HEK293 (cell line): ENCODE results near the gene MUS81.

Experiments
- CTCF ChIA-PET: fragments of 350-600 bp; formaldehyde crosslinking; extraction: SDS; loops from one replicate; lab custom pipeline; 2021; ENCODE audit warnings: antibody characterized with exemption; lab: Yijun Ruan, JAX
- POLR2A ChIA-PET: fragments of 300-600 bp; formaldehyde crosslinking; extraction: SDS; loops from one replicate; lab custom pipeline; 2020; ENCODE audit warnings: antibody characterized with exemption, inconsistent platforms; lab: Yijun Ruan, JAX
- H3K27ac ChIP-seq: fragments of 200-500 bp; sonication (Bioruptor generic); 2 replicates; pipeline ENCODE4 v1.5.1; 2014; ENCODE audit warnings: low read depth, low read length, control low read depth, inconsistent platforms; ENCODE audit errors: extremely low read depth
- H3K36me3 ChIP-seq, 2 experiments: fragments of 200-500 bp in 1 of 2; sonication (Bioruptor generic) in 1 of 2; 1 replicate in 1 of 2; 2 replicates in 1 of 2; pipeline ENCODE4 v1.5.1; 2014 to 2017; ENCODE audit warnings: inconsistent platforms in 2 of 2, low read length in 2 of 2; ENCODE audit not compliant: control insufficient read depth in 2 of 2, insufficient read depth in 1 of 2
- H3K4me1 ChIP-seq: fragments of 200-500 bp; sonication (Bioruptor generic); 2 replicates; pipeline ENCODE4 v1.5.1; 2014; ENCODE audit warnings: mild to moderate bottlenecking, low read length, inconsistent platforms; ENCODE audit not compliant: control insufficient read depth, insufficient read depth
- H3K4me3 ChIP-seq: 2 replicates; pipeline ENCODE4 v1.5.1; 2011; ENCODE audit warnings: low read depth, mild to moderate bottlenecking, control low read depth, low read length, moderate library complexity
- H3K9me3 ChIP-seq: fragments of 200-500 bp; sonication (Bioruptor generic); 2 replicates; pipeline ENCODE4 v1.5.1; 2014; ENCODE audit warnings: low read depth, low read length, inconsistent platforms; ENCODE audit not compliant: control insufficient read depth, insufficient read depth
- KLF16 ChIP-seq: fragments of 450-650 bp; formaldehyde crosslinking; IDR thresholded peaks from 2 replicates; pipeline ENCODE4 v1.5.1; 2017; ENCODE audit warnings: missing biosample characterization, missing genetic modification characterization
- KLF8 ChIP-seq: fragments of 450-650 bp; formaldehyde crosslinking; IDR thresholded peaks from 2 replicates; pipeline ENCODE4 v1.5.1; 2016; ENCODE audit warnings: missing biosample characterization, missing genetic modification characterization
- KLF9 ChIP-seq: fragments of 450-650 bp; formaldehyde crosslinking; IDR thresholded peaks from 2 replicates; pipeline ENCODE4 v1.5.1; 2016; ENCODE audit warnings: missing biosample characterization, missing genetic modification characterization, low read depth
- ZFP3 ChIP-seq: fragments of 450-650 bp; formaldehyde crosslinking; IDR thresholded peaks from 2 replicates; pipeline ENCODE4 v1.5.1; 2016; ENCODE audit warnings: low read depth, missing biosample characterization, missing genetic modification characterization
- ZFP41 ChIP-seq: fragments of 450-650 bp; formaldehyde crosslinking; IDR thresholded peaks from 2 replicates; pipeline ENCODE4 v1.5.1; 2016; ENCODE audit warnings: missing biosample characterization, missing genetic modification characterization, borderline replicate concordance
- ZNF10 ChIP-seq: fragments of 450-650 bp; formaldehyde crosslinking; IDR thresholded peaks from 2 replicates; pipeline ENCODE4 v1.5.1; 2017; ENCODE audit warnings: missing biosample characterization, missing genetic modification characterization
- ZNF266 ChIP-seq: fragments of 450-650 bp; formaldehyde crosslinking; IDR thresholded peaks from 2 replicates; pipeline ENCODE4 v1.5.1; 2016; ENCODE audit warnings: missing biosample characterization, missing genetic modification characterization, low read depth
- ZNF341 ChIP-seq: fragments of 450-650 bp; formaldehyde crosslinking; IDR thresholded peaks from 2 replicates; pipeline ENCODE4; 2016; ENCODE audit warnings: low read depth, missing biosample characterization, missing genetic modification characterization
- ZNF548 ChIP-seq: fragments of 450-650 bp; formaldehyde crosslinking; IDR thresholded peaks from 2 replicates; pipeline ENCODE4 v1.5.1; 2016; ENCODE audit warnings: missing biosample characterization, missing genetic modification characterization
- ZNF585B ChIP-seq: fragments of 450-650 bp; formaldehyde crosslinking; IDR thresholded peaks from 2 replicates; pipeline ENCODE4 v1.5.1; 2016; ENCODE audit warnings: missing biosample characterization, missing genetic modification characterization
- ZNF621 ChIP-seq: fragments of 450-650 bp; formaldehyde crosslinking; IDR thresholded peaks from 2 replicates; pipeline ENCODE4 v1.5.1; 2017; ENCODE audit warnings: missing biosample characterization, missing genetic modification characterization
- ZNF623 ChIP-seq: fragments of 450-650 bp; formaldehyde crosslinking; IDR thresholded peaks from 2 replicates; pipeline ENCODE4 v1.5.1; 2016; ENCODE audit warnings: missing biosample characterization, missing genetic modification characterization
- ZNF830 ChIP-seq: fragments of 450-650 bp; IDR thresholded peaks from 2 replicates; pipeline ENCODE4 v1.5.0; 2018; ENCODE audit warnings: missing biosample characterization, missing genetic modification characterization, low read depth, mild to moderate bottlenecking, moderate library complexity
- ZNF843 ChIP-seq: fragments of 450-650 bp; formaldehyde crosslinking; IDR thresholded peaks from 2 replicates; pipeline ENCODE4 v1.5.1; 2016; ENCODE audit warnings: missing biosample characterization, missing genetic modification characterization
- ZSCAN23 ChIP-seq: fragments of 450-650 bp; formaldehyde crosslinking; IDR thresholded peaks from 2 replicates; pipeline ENCODE4 v1.5.1; 2016; ENCODE audit warnings: missing biosample characterization, missing genetic modification characterization
- TF ChIP-seq, protein P1 (sequence below): fragments of 450-650 bp; formaldehyde crosslinking; IDR thresholded peaks from 2 replicates; pipeline ENCODE4 v1.5.1; 2016; ENCODE audit warnings: missing biosample characterization, missing genetic modification characterization
- TF ChIP-seq, protein P2 (sequence below): fragments of 450-650 bp; formaldehyde crosslinking; IDR thresholded peaks from 2 replicates; pipeline ENCODE4 v1.5.1; 2016; ENCODE audit warnings: missing biosample characterization, missing genetic modification characterization, borderline replicate concordance
- TF ChIP-seq, protein P3 (sequence below): fragments of 450-650 bp; formaldehyde crosslinking; IDR thresholded peaks from 2 replicates; pipeline ENCODE4 v1.5.1; 2017; ENCODE audit warnings: missing biosample characterization, missing genetic modification characterization

The MUS81 gene

DNA sequence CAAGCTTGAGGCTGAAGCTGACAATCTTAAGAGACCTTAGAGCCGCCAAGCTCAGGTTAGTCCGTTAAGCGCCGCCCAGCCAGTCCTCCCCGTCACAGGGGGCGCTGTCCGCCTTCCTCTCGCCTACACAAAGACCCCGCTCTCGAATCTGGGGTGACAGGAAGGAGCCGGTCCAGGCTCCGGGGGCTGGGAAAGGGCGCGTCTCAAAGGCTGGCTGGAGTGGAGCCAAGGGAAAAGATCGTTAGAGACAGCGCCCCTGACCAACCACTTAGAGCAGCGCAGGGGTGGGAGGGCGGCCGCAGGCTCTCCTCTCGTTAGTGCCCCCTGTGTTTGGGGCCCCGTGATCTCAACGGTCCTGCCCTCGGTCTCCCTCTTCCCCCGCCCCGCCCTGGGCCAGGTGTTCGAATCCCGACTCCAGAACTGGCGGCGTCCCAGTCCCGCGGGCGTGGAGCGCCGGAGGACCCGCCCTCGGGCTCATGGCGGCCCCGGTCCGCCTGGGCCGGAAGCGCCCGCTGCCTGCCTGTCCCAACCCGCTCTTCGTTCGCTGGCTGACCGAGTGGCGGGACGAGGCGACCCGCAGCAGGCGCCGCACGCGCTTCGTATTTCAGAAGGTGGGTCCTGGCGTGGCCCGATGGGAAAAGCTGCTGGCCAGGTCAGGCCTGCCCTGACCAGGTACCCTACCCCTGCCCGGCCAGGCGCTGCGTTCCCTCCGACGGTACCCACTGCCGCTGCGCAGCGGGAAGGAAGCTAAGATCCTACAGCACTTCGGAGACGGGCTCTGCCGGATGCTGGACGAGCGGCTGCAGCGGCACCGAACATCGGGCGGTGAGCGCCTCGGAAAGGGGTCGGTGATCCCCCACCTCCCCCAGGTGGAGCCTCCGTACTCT lies at the start of gene MUS81 (continued):
- TF ChIP-seq, protein P1, sequence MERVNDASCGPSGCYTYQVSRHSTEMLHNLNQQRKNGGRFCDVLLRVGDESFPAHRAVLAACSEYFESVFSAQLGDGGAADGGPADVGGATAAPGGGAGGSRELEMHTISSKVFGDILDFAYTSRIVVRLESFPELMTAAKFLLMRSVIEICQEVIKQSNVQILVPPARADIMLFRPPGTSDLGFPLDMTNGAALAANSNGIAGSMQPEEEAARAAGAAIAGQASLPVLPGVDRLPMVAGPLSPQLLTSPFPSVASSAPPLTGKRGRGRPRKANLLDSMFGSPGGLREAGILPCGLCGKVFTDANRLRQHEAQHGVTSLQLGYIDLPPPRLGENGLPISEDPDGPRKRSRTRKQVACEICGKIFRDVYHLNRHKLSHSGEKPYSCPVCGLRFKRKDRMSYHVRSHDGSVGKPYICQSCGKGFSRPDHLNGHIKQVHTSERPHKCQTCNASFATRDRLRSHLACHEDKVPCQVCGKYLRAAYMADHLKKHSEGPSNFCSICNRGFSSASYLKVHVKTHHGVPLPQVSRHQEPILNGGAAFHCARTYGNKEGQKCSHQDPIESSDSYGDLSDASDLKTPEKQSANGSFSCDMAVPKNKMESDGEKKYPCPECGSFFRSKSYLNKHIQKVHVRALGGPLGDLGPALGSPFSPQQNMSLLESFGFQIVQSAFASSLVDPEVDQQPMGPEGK: peak; percentile 94
- TF ChIP-seq KLF8 (tag by site-specific recombination) (peak; percentile 84), ZNF623 (tag by site-specific recombination) (0 out of 2 replicates have a peak, but pooled peaks have one; percentile 20), KLF9 (tag by site-specific recombination) (peak; percentile 47; the same call in 1 of the 2 replicates)

DNA sequence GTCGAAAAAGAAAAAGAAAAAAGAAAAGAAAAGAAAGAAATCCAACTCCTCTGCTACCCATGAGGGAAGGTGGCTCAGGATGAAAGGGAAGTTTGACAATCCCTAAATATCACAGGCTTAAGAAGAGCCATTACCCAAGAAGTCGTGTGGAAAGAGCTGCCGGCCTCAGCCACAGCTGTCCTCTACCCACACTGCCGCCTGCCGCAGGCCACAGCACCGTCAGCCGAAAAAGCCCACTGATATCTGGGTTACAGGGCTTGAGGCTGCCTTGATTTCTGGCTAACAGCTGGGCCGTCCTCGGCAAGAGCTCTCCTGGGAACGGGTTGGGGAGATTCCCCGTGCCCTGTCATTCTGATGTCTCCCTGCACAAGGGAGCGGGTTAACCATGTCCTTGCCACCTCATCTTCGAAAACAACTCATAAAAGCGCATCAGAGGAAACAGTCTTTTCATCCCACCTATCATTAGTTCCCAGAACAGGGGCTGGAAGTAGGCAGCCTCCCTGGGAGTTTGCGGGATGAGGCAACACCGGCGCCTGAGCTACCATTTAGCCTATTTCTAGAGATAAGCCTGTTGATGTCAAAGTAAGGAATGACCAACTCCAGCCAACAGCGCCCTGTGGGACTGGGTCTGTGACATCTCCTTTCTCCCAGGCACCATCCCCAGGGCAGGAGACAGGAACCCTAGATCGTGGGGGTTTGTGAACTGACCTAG lies 48.3 kb upstream of the MUS81 start:
- TF ChIP-seq ZNF341 (tag by site-specific recombination): no peak
- no peak for TF ChIP-seq ZNF585B (tag by site-specific recombination)
- TF ChIP-seq ZSCAN23 (tag by site-specific recombination): no peak
- no peak for TF ChIP-seq ZFP3 (tag by site-specific recombination)
- no peak for TF ChIP-seq ZFP41 (tag by site-specific recombination)
- TF ChIP-seq, protein P2, sequence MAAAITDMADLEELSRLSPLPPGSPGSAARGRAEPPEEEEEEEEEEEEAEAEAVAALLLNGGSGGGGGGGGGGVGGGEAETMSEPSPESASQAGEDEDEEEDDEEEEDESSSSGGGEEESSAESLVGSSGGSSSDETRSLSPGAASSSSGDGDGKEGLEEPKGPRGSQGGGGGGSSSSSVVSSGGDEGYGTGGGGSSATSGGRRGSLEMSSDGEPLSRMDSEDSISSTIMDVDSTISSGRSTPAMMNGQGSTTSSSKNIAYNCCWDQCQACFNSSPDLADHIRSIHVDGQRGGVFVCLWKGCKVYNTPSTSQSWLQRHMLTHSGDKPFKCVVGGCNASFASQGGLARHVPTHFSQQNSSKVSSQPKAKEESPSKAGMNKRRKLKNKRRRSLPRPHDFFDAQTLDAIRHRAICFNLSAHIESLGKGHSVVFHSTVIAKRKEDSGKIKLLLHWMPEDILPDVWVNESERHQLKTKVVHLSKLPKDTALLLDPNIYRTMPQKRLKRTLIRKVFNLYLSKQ (tag by site-specific recombination): no peak
- no peak for TF ChIP-seq ZNF548 (tag by site-specific recombination)
- no peak for TF ChIP-seq KLF16 (tag by site-specific recombination)
- no peak for TF ChIP-seq ZNF830
- no peak for TF ChIP-seq ZNF10 (tag by site-specific recombination)
- no peak for TF ChIP-seq ZNF266 (tag by site-specific recombination)
- TF ChIP-seq, protein P3, sequence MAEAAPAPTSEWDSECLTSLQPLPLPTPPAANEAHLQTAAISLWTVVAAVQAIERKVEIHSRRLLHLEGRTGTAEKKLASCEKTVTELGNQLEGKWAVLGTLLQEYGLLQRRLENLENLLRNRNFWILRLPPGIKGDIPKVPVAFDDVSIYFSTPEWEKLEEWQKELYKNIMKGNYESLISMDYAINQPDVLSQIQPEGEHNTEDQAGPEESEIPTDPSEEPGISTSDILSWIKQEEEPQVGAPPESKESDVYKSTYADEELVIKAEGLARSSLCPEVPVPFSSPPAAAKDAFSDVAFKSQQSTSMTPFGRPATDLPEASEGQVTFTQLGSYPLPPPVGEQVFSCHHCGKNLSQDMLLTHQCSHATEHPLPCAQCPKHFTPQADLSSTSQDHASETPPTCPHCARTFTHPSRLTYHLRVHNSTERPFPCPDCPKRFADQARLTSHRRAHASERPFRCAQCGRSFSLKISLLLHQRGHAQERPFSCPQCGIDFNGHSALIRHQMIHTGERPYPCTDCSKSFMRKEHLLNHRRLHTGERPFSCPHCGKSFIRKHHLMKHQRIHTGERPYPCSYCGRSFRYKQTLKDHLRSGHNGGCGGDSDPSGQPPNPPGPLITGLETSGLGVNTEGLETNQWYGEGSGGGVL (tag by site-specific recombination): no peak
- TF ChIP-seq ZNF621 (tag by site-specific recombination): no peak
- TF ChIP-seq ZNF843: no peak
- TF ChIP-seq, all 188 proteins: peak for 0
- Histone ChIP-seq H3K36me3 (no peaks in the 10 kb centered on the region), H3K4me1 (no peaks in the 10 kb centered on the region), H3K4me3 (no peak overlapping the region), H3K27ac (no peak overlapping the region), H3K9me3 (no peaks in the 10 kb centered on the region)
- CTCF ChIA-PET: interaction anchor here (0.6 to 1.7 kb wide), 3 partner anchors 14 to 346 kb away, joined by 3 to 10 read pairs (median 3); partner anchors contain the start of gene KAT5
- POLR2A ChIA-PET: no interaction called here
